PC-3 (cell line): ENCODE results near the gene NTM.

ENCODE experiments used
- EZH2 ChIP-seq: fragments of 300-600 bp; sonication (generic); IDR thresholded peaks from one replicate; pipeline ENCODE4 v1.6.1; 2017; ENCODE audit warnings: antibody characterized with exemption, mild to moderate bottlenecking, low read length; ENCODE audit not compliant: unreplicated experiment
- TF ChIP-seq, protein P1 (sequence below): fragments of 300-600 bp; sonication (generic); conservative IDR thresholded peaks from 2 replicates; pipeline ENCODE4 v1.5.1; 2017; ENCODE audit warnings: antibody characterized with exemption, low read depth, mild to moderate bottlenecking, low read length

- TF ChIP-seq, protein P1, sequence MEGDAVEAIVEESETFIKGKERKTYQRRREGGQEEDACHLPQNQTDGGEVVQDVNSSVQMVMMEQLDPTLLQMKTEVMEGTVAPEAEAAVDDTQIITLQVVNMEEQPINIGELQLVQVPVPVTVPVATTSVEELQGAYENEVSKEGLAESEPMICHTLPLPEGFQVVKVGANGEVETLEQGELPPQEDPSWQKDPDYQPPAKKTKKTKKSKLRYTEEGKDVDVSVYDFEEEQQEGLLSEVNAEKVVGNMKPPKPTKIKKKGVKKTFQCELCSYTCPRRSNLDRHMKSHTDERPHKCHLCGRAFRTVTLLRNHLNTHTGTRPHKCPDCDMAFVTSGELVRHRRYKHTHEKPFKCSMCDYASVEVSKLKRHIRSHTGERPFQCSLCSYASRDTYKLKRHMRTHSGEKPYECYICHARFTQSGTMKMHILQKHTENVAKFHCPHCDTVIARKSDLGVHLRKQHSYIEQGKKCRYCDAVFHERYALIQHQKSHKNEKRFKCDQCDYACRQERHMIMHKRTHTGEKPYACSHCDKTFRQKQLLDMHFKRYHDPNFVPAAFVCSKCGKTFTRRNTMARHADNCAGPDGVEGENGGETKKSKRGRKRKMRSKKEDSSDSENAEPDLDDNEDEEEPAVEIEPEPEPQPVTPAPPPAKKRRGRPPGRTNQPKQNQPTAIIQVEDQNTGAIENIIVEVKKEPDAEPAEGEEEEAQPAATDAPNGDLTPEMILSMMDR = no peak
- no peak for TF ChIP-seq EZH2
Measured at GRCh38 chr11:131796089-131796488, 425.7 kb downstream of the NTM start.
